Activated CD8-positive, alpha-beta memory T cell treated with anti-CD3 and anti-CD28 coated beads, Interleukin-2, amount 50 U/mL, for 48 hours (primary cell): ENCODE results near the gene INO80C.

Source experiments
- DNase-seq: peaks from one replicate; pipeline ENCODE4 v3.0.0-alpha.2; 2020

The INO80C gene

GRCh38 chr18:35422237-35422636, 75.5 kb downstream of the INO80C start:
- no peak for DNase-seq

GRCh38 chr18:35418610-35419009, 79.2 kb downstream of the INO80C start:
- no peak for DNase-seq
